ENCODE data around the gene ST13.

GRCh38 chr22:40889116-40889515 is 32.7 kb upstream of the ST13 start:
- TF ChIP-seq CTCF (IDR thresholded peaks at IDR 0.05): no peak
- no peak for TF ChIP-seq POLR2A (IDR thresholded peaks at IDR 0.05)
